K562 (cell line): ENCODE data around the gene FAXC. TPM values are rescaled to one million over a fixed set of nuclear protein-coding genes. Genes with fewer than 3 reads are reported as not detected.

Experiments
- ATAC-seq: fragments of 200-7000 bp; cut with Tn5 transposase; 3 replicates; pipeline ENCODE4 v1.9.1; 2020; ENCODE audit warnings: moderate library complexity
- BruUV-seq: library from RNA; stranded (reverse); fragments of 400-500 nt; replicated peaks from 2 replicates; lab custom pipeline; 2021; lab: Mats Ljungman, UMichigan
- CTCF ChIA-PET: fragments of 300-600 bp; formaldehyde crosslinking; extraction: SDS; loops from one replicate; lab custom pipeline; 2021; ENCODE audit warnings: low intra/inter-chr PET ratio; lab: Yijun Ruan, JAX
- POLR2A ChIA-PET: fragments of 300-600, 350-650 bp; sonication (Branson Sonifier 250); formaldehyde crosslinking; extraction: SDS; loops from one replicate; lab custom pipeline; 2021; ENCODE audit warnings: antibody characterized with exemption, inconsistent platforms; lab: Yijun Ruan, JAX
- DNase-seq, 4 experiments: peaks; one replicate each; pipeline versions ENCODE4 v3.0.0 to v3.0.0-alpha.2; 2011 to 2018; ENCODE audit warnings: low spot score in 3 of 4, mixed read lengths in 3 of 4; ENCODE audit errors: extremely low read depth in 1 of 4
- FAIRE-seq: peaks from 2 replicates; lab custom pipeline; 2011; peaks lifted over from hg19 to GRCh38; lab: Jason Lieb, UNC
- H2AFZ ChIP-seq: 2 replicates; pipeline ENCODE4 v1.6.0; 2011; ENCODE audit warnings: low read depth, low read length, control low read depth, inconsistent platforms
- H3K27ac ChIP-seq: fragments of 200-600 bp; 3 replicates; pipeline ENCODE4 v1.8.0; 2011; ENCODE audit warnings: low read depth, mild to moderate bottlenecking, control low read depth, inconsistent platforms, low read length, moderate library complexity, mixed read lengths; ENCODE audit errors: extremely low read depth
- H3K27me3 ChIP-seq, 2 experiments: fragments of 300-600 bp in 1 of 2; 2 replicates in 1 of 2; 3 replicates in 1 of 2; pipeline versions ENCODE4 v1.6.0 to v1.8.0; 2011; ENCODE audit warnings: inconsistent platforms in 2 of 2, low read length in 2 of 2, mild to moderate bottlenecking in 1 of 2, mixed read lengths in 1 of 2, moderate library complexity in 1 of 2; ENCODE audit not compliant: control insufficient read depth in 2 of 2, insufficient read depth in 2 of 2
- H3K36me3 ChIP-seq: fragments of 300-600 bp; 3 replicates; pipeline ENCODE4 v1.8.0; 2011; ENCODE audit warnings: mild to moderate bottlenecking, low read length, inconsistent platforms; ENCODE audit not compliant: control insufficient read depth, insufficient read depth
- H3K4me1 ChIP-seq, 2 experiments: fragments of 200-600 bp in 1 of 2; replicated peaks in 1 of 2; 2 replicates in 1 of 2; 3 replicates in 1 of 2; pipeline versions ENCODE4 v1.5.1 to v1.8.0; 2011; ENCODE audit warnings: inconsistent platforms in 2 of 2, low read length in 2 of 2, mild to moderate bottlenecking in 1 of 2, mixed read lengths in 1 of 2, moderate library complexity in 1 of 2; ENCODE audit not compliant: control insufficient read depth in 2 of 2, insufficient read depth in 2 of 2
- H3K4me2 ChIP-seq: 2 replicates; pipeline ENCODE4 v1.6.1; 2011; ENCODE audit warnings: low read length, control low read depth, inconsistent platforms, mixed read lengths; ENCODE audit not compliant: insufficient read depth
- H3K4me3 ChIP-seq: fragments of 200-600 bp; sonication (generic), shearing (Covaris generic); 2 replicates; pipeline ENCODE4 v1.5.1; 2016; ENCODE audit warnings: control low read depth, inconsistent platforms
- H3K79me2 ChIP-seq: fragments of 200-600 bp; 3 replicates; pipeline ENCODE4 v1.8.0; 2011; ENCODE audit warnings: low read length, inconsistent platforms; ENCODE audit not compliant: control insufficient read depth, insufficient read depth
- H3K9ac ChIP-seq, 2 experiments: 2 replicates each; pipeline versions ENCODE4 v1.6.0 to v1.6.1; 2011; ENCODE audit warnings: low read depth in 2 of 2, low read length in 2 of 2, control low read depth in 1 of 2, inconsistent platforms in 1 of 2, mild to moderate bottlenecking in 1 of 2, mixed read lengths in 1 of 2; ENCODE audit not compliant: insufficient read depth in 1 of 2
- H3K9me1 ChIP-seq: one replicate; pipeline ENCODE4 v1.6.0; 2011; ENCODE audit warnings: inconsistent platforms, mild to moderate bottlenecking, low read length, moderate library complexity; ENCODE audit not compliant: control insufficient read depth, insufficient read depth
- H3K9me3 ChIP-seq: replicated peaks from 2 replicates; pipeline ENCODE4 v1.5.1; 2011; ENCODE audit warnings: low read depth, low read length, inconsistent platforms; ENCODE audit not compliant: control insufficient read depth, insufficient read depth
- H4K20me1 ChIP-seq: replicated peaks from 2 replicates; pipeline ENCODE4 v1.6.1; 2011; ENCODE audit warnings: low read length, inconsistent platforms, mixed read lengths; ENCODE audit not compliant: control insufficient read depth, insufficient read depth
- HOXB6 ChIP-seq: fragments of 250-450 bp; sonication (Bioruptor Pico); IDR thresholded peaks from 2 replicates; pipeline ENCODE4 v1.5.1; 2022; ENCODE audit warnings: mild to moderate bottlenecking, borderline replicate concordance
- MTA3 ChIP-seq: fragments of 450-650 bp; formaldehyde crosslinking; IDR thresholded peaks from 2 replicates; pipeline ENCODE4 v1.6.1; 2017; ENCODE audit warnings: mild to moderate bottlenecking, borderline replicate concordance
- NONO ChIP-seq, 2 experiments: fragments of 200-400 bp in 1 of 2; fragments of 450-650 bp in 1 of 2; formaldehyde crosslinking in 1 of 2; IDR thresholded peaks; 2 replicates each; pipeline ENCODE4 v1.6.1; 2017; ENCODE audit warnings: low read depth in 2 of 2, mild to moderate bottlenecking in 2 of 2, moderate library complexity in 2 of 2, low read length in 1 of 2
- POU5F1 ChIP-seq: fragments of 150-350 bp; IDR thresholded peaks from 2 replicates; pipeline ENCODE4 v1.6.1; 2014; ENCODE audit warnings: borderline replicate concordance, low read length, low read depth, mild to moderate bottlenecking; ENCODE audit not compliant: partially characterized antibody
- ZNF316 ChIP-seq: fragments of 450-650 bp; IDR thresholded peaks from 2 replicates; pipeline ENCODE4 v1.6.1; 2016
- ZNF696 ChIP-seq: fragments of 250-450 bp; sonication (Bioruptor Pico); conservative IDR thresholded peaks from 2 replicates; pipeline ENCODE4 v1.4.0; 2020; ENCODE audit warnings: mild to moderate bottlenecking, moderate library complexity
- WGBS: fragments of 100-300 bp; shearing (Covaris generic); methylation state at CpG from one replicate; pipeline ENCODE4 v1.1.6; 2016; ENCODE audit warnings: low coverage, mixed read lengths; ENCODE audit not compliant: insufficient coverage; ENCODE audit errors: missing lambda C conversion rate; 5-methylcytosine and 5-hydroxymethylcytosine counted together
- in situ Hi-C: fragments of 300-500 bp; cut with MboI; formaldehyde crosslinking; loops from 4 replicates; pipeline ENCODE4 v1.15.0; 2018; ENCODE audit warnings: inconsistent platforms, mixed read lengths
- intact Hi-C: fragments of 100-400 bp; cut with micrococcal nuclease; formaldehyde crosslinking; loops from 2 replicates; pipeline ENCODE4 v1.14.2; 2022
- polyA plus RNA-seq, 8 experiments: library from polyadenylated mRNA; depleted of rRNA in 4 of 8; stranded (reverse) in 5 of 8; unstranded in 3 of 8; fragments of >200 nt; fragmentation: Nextera tagmentation in 2 of 8; fragmentation: Illumina TruSeq in 1 of 8; extraction: Ambion mirVana in 2 of 8; extraction: Trizol in 1 of 8; gene quantifications; 2 replicates each; pipeline versions ENCODE4 v1.2.1 to v1.2.3, GENCODE V29; 2011 to 2014; ENCODE audit warnings: inconsistent platforms in 1 of 8, missing spikeins in 1 of 8
- total RNA-seq, 7 experiments: library from RNA; depleted of rRNA in 6 of 7; stranded (reverse); fragments of >200 nt in 6 of 7; fragmentation: Illumina TruSeq in 2 of 7; extraction: Trizol in 2 of 7; gene quantifications; 2 replicates each; pipeline versions ENCODE4 v1.2.1 to v1.2.3, GENCODE V29; 2011 to 2021; ENCODE audit warnings: low replicate concordance in 1 of 7
- TF ChIP-seq, protein P1 (sequence below): sonication (generic); formaldehyde crosslinking; IDR thresholded peaks from 2 replicates; pipeline ENCODE4 v1.8.1; 2023; ENCODE audit warnings: mild to moderate bottlenecking, missing genetic modification reagents

The FAXC gene
- total and polyA plus RNA-seq, 9 of the 15 experiments (the other 6 are each of a cell fraction or from before 2014, with no cell fraction given), result 0.06 to 0.40 (median 0.13) TPM; not detected in 5

DNA sequence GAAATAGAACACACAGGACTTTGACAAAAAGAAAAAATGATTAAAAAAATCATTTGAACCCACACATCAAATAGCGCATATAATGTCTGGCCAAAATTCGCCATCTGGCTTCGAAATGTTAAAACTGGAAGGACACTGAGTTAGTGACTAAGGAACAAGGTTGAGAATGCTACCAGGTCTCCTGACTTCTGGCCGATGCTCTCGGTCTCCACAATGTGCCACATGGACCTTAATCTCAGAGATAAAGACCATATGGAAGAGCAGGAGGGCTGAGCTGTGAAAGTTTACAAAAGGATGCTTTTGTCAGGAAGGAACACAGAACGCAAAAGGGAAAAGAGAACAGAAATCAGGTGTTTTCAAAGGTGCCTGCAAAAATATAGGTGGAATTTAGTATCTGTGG, 54.7 kb downstream of the FAXC start:
- DNase-seq (no peak), ATAC-seq (no peak), FAIRE-seq (no peak)
- Histone ChIP-seq H3K27me3 (peaks cover 0 to 12% of the 10 kb centered on the region in 2 experiments; a peak in 2 of 5 replicates), H3K4me1 (no peaks in the 10 kb centered on the region), H3K9me1 (no peaks in the 10 kb centered on the region), H3K79me2 (no peaks in the 10 kb centered on the region), H3K36me3 (no peaks in the 10 kb centered on the region), H2AFZ (no peak overlapping the region), H4K20me1 (no peaks in the 10 kb centered on the region; the same call in 1 of the 2 replicates), H3K4me2 (no peak overlapping the region), H3K9me3 (no peaks in the 10 kb centered on the region), H3K27ac (no peak overlapping the region), H3K9ac (no peak overlapping the region), H3K4me3 (no peak overlapping the region)
- POLR2A ChIA-PET, result interaction anchor here (1.1 kb wide), 1 partner anchor 8 kb away, joined by 3 read pairs; no protein-coding TSS in a partner anchor
- BruUV-seq, result no TSS peak
- 2% methylated on average over 6 of the region's 6 CpGs for WGBS
- in situ Hi-C loops (no loop called here), intact Hi-C loops (no loop called here)
- TF ChIP-seq MTA3 (no peak), POU5F1 (no peak), ZNF696 (CRISPR knock-in tag) (no peak), HOXB6 (CRISPR knock-in tag) (no peak), NONO (IDR thresholded peaks at IDR 0.05; ENCODE audit: low read depth in 2 of 2, low read length in 1 of 2) (no peak), ZNF316 (peak; percentile 36; the same call in 1 of the 2 replicates)
- TF ChIP-seq, protein P1, sequence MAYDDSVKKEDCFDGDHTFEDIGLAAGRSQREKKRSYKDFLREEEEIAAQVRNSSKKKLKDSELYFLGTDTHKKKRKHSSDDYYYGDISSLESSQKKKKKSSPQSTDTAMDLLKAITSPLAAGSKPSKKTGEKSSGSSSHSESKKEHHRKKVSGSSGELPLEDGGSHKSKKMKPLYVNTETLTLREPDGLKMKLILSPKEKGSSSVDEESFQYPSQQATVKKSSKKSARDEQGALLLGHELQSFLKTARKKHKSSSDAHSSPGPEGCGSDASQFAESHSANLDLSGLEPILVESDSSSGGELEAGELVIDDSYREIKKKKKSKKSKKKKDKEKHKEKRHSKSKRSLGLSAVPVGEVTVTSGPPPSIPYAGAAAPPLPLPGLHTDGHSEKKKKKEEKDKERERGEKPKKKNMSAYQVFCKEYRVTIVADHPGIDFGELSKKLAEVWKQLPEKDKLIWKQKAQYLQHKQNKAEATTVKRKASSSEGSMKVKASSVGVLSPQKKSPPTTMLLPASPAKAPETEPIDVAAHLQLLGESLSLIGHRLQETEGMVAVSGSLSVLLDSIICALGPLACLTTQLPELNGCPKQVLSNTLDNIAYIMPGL (CRISPR knock-in tag), result no peak
- CTCF ChIA-PET, result no interaction called here
